C1 segment of cervical spinal cord (tissue), 14 donors: Measurements from ENCODE around the gene ZNF770.
"Not testable (repeated sequence)": the region's sequence is repeated elsewhere in the genome, so short reads cannot be mapped to it uniquely, and the experiment has no call there.

Source experiments
- DNase-seq, 14 donors: peaks; one replicate each; lab custom pipeline; 2025; lab: John Stamatoyannopoulos, UW

The ZNF770 gene

GRCh38 chr15:34976743-34977142, 11.3 kb downstream of the ZNF770 start:
- no peak for DNase-seq

DNA sequence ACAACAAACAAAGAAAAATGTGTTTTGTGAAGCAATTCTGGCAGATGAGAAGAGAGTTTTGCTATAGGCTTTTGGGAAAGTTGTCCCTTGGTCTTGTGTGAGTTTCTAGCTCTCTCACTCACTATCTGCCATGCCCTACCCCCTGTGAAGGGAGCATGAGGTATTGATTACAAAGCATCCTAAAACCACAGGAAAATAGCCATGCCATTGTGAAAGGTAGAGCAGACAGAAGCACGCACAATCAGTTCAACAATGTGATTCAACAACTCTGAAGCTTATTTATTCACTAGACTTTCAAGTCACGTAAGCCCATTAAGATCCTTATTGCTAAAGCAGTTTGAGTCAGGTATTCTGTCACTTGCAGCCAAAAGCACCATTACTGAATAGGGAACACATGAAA, 12.0 kb downstream of the ZNF770 start:
- DNase-seq = no peak

GRCh38 chr15:34973512-34973911, 14.6 kb downstream of the ZNF770 start:
- no peak for DNase-seq

DNA sequence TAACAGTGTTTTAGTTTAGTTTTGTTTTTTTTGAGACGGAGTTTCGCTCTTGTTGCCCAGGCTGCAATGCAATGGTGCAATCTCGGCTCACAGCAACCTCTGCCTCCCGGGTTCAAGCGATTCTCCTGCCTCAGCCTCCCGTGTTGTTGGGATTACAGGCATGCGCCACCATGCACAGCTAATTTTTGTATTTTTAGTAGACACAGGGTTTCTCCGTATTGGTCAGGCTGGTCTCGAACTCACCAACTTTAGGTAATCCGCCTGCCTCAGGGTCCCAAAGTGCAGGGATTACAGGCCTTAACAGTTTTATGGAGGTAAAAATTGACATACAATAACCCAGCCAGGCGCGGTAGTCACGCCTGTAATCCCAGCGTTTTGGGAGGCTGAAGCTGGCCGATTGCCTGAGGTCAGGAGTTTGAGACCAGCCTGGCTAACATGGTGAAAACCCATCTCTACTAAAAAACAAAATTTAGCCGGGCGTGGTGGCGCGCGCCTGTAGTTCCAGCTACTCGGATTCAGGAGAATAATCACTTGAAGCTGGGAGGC, 17.9 kb downstream of the ZNF770 start:
- DNase-seq = not testable (repeated sequence)

GRCh38 chr15:34969340-34970097, 18.6 kb downstream of the ZNF770 start, which contains the start of gene AQR:
Gene AQR, minus strand, starts transcription at chr15:34969742. Its CDS starts 129 bp downstream, at chr15:34969613.
- DNase-seq = peak; percentile 32 to 96 (median 90)

DNA sequence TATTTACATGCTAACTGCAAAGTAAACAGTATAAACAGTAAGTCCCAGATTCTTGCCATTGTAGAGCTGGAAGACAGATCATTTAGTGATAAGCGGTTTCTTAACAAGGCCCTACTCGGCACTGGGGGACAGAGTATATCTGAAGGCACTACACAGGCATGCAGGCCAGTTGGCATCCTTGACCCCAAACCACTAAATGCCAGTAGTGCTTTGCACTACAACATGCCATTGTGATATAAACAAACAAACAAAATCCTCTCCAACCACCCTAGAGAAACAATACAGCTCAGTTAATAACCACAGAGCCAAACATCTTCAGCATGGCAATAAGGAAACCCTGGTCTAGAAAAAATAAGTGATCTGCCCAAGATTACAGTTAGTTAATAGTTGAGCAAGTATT, 23.8 kb downstream of the ZNF770 start:
- DNase-seq = no peak

DNA sequence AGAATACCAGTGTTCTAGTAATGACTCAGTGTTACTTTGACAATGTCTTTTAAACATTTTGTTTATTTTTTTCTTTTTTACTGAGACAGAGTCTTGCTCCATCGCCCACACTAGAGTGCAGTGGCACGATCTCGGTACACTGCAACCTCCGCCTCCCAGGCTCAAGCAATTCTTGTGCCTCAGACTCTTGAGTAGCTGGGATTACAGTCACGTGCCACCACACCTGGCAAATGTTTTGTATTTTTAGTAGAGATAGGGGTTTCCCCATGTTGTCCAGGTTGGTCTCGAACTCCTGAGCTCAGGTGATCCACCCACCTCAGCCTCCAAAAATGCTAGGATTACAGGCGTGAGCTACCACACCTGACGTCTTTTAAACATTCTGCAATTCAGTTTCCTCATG, 34.2 kb downstream of the ZNF770 start:
- DNase-seq = peak in 1 of 14 donors; percentile 4

GRCh38 chr15:34952481-34952880, 35.6 kb downstream of the ZNF770 start:
- no peak for DNase-seq

- DNase-seq = no peak
Measured at GRCh38 chr15:34951993-34952392, 36.1 kb downstream of the ZNF770 start.

GRCh38 chr15:34944936-34945335, 43.2 kb downstream of the ZNF770 start:
- no peak for DNase-seq

GRCh38 chr15:34943711-34944110, 44.4 kb downstream of the ZNF770 start:
- DNase-seq = no peak

DNA sequence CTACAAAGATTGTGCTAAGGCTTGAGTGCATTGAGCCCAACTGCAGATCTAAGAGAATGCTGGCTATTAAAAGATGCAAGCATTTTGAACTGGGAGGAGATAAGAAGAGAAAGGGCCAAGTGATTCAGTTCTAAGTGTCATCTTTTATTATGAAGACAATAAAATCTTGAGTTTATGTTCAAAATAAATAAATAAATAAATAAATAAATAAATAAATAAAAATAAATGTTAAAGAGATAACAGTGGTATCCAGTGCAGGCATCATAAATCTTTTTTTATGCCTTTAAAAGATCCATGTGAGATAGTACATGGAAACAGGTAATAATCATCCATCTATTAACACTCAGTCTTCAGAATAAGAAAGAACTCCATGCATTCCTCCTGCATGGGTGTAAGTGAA, 44.8 kb downstream of the ZNF770 start:
- not testable (repeated sequence) for DNase-seq

DNA sequence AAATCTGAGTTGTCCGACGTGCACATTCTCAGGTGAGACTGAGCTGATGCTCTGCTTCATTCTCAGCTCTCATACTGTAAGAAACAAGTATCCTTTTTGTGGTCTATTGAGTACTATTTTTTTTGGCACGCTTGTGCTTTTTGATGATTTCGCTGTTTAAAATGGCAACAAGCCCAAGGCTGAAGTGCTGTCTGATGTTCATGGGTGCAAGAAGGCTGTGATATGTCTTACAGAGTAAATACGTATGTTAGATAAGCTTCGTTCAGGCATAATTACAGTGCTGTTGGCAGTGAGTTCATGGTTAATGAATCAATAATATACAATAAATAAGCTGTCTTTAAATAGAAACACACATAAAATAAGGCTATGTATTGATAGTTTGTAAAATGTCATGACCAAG, 45.7 kb downstream of the ZNF770 start:
- no peak for DNase-seq

DNA sequence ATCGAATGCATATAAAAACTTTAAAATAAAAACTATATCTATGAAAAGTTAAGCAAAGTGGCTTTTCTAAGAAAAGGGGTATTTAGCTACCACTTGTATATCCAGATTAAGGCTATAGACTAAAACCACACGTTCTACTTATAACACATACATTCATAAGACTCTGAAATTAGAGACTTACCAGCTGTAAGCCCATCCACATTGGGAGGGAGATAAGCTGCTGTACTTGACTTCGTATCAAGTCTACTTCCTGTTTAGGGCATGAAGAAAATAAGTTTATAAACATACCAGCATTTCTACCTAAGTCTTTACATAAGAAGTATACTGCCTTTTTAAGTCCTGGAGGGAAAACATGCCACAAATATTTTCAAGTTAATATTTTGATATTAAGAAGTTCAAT, 46.3 kb downstream of the ZNF770 start:
- DNase-seq = no peak

DNA sequence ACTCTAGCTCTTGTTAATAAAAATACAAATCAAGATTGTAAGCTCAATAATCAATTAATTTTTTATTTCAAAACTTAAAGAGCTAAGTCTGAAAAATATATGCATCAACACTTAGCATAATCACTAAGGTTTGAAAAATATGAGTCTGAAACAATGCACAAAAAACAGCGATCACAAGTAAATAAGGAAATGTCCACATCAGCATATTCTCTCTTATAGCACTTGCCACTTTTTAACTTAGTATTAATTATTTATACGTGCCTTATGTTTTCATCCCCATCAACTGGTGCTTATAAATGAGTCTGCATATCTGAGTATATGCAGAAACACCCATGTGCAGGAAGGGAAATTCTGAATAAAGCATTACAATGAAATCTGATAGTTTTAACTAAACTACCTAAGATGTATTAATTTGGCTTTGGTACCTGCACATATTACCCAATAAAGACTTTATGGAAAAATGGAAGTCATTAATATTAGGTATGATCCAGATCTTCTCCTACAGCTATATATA, 46.8 kb downstream of the ZNF770 start:
- no peak for DNase-seq

GRCh38 chr15:34933432-34933975, 54.6 kb downstream of the ZNF770 start:
- no peak for DNase-seq

GRCh38 chr15:34928349-34928748, 59.7 kb downstream of the ZNF770 start:
- DNase-seq = not testable (repeated sequence)
